ENCODE measurements around the gene NUB1.

Gene NUB1

DNA sequence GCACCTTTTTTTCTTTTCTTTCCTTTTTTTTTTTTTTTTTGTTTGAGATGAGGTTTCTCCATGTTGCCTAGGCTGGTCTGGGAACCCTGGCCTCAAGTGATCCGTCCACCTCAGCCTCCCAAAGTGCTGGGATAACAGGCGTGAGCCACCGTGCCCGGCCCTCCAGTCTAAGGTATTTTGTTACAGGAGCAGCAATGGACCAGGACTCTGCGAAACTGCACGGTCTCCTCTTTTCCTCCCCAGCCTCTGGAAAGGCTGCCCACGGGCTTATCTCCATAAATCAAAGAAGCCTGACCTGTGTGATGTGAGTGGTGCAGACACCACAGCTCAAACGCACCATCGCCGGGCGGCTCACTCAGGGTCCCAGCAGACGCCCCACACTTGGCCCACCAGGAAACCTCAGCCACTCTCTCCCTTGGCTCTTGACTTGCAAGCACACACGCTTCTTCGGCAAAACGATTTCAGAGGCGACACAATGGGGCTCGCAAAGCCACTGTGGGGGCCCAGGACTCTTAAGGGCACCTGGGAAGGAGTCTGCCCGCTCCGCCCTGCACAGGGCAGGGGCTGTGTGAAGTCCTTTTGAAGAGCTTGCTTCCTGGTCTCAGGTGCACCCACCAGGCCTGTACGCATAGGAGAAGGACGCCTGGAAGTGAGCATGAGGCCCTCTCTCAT is 47.6 kb downstream of the NUB1 start:
- no peak for DNase-seq (ENCODE audit: low spot score)

- no peak for DNase-seq (ENCODE audit: low spot score)
Measured at GRCh38 chr7:151389768-151390597, 48.4 kb downstream of the NUB1 start.

GRCh38 chr7:151390598-151391357 is 49.2 kb downstream of the NUB1 start:
- DNase-seq (ENCODE audit: low spot score) = no peak

DNA sequence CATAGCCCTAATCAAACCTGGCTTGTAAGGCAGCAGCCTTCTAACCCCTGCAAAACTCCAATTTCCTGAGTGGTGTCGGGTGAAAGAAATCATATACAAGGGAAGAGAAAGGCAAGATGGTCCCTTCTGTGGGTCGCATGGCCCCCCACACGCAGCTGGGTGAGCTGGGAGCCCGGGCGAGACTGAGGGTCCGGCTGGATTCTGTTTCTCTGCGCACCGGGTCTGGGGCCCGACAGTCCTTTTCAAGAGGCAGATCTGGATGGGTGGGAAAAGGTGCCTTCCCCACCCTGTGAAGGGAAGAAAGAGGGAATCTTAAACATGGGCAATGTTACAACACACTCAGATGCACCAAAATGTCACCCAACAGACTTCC is 49.7 kb downstream of the NUB1 start:
- no peak for DNase-seq (ENCODE audit: low spot score)

GRCh38 chr7:151392002-151392401 is 50.4 kb downstream of the NUB1 start:
- no peak for DNase-seq (ENCODE audit: low spot score)

GRCh38 chr7:151392426-151392825 is 50.8 kb downstream of the NUB1 start:
- no peak for DNase-seq (ENCODE audit: low spot score)

DNA sequence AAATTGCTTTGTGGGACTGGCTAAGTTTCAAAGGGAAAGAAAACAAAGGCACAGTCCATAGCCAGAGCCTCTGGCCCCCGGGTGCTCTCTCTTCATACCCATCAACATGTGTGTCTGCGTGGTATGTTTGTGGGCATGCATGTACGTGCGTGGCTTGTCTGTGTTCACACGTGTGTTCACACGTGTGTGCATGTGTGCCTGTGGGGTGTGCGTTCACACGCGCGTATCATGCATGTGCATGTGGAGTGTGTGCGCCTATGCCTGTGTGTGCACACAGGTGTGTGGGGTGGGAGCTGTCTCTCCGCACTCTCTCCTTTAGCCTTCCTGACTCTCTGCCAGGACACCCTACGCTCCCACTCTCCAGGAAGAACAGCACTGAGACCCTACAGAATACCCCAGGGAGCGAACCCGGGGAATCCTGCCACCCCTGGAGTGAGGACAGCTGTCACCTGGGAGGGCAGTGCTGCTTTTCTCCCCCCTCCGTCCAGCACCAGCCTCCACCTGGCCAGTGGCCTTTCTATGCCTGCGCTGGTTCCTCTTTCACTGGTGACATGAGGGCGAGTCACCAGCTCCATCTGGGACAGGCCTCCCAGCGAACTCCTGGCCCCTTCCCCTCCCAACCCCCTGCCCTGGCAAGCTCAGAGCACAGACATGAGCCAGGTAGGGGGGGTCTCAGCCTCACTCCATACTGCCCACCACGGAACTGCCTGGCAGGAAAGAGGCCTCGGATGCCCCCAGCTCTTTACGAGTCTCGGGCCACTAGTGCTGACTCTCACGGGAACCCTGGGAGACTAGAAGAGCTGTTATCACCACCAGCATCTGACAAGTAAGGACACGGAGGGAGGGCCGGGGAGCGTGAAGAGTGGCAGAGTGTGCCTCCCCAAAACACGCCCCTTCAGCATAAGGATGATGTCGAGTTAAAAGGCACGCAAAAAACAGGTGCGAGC is 51.7 kb downstream of the NUB1 start:
- DNase-seq (ENCODE audit: low spot score) = no peak

GRCh38 chr7:151394076-151395035 is 52.7 kb downstream of the NUB1 start:
- no peak for DNase-seq (ENCODE audit: low spot score)

DNA sequence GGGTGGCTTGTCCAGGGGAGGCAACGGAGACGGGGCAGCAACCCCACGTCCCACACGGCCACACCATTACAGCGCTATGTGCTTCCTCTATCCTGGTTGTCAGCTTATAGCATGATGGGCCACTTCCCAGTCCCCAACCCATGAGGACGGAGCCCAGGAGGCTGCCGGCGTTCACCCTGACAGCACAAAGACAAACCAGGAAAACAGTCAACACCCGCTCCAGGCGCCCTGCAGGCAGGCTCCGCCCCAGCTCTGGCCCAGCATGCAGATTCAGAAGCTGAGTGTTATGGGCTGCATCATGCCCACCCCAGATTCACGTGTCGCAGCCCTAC is 53.4 kb downstream of the NUB1 start:
- no peak for DNase-seq (ENCODE audit: low spot score)

DNA sequence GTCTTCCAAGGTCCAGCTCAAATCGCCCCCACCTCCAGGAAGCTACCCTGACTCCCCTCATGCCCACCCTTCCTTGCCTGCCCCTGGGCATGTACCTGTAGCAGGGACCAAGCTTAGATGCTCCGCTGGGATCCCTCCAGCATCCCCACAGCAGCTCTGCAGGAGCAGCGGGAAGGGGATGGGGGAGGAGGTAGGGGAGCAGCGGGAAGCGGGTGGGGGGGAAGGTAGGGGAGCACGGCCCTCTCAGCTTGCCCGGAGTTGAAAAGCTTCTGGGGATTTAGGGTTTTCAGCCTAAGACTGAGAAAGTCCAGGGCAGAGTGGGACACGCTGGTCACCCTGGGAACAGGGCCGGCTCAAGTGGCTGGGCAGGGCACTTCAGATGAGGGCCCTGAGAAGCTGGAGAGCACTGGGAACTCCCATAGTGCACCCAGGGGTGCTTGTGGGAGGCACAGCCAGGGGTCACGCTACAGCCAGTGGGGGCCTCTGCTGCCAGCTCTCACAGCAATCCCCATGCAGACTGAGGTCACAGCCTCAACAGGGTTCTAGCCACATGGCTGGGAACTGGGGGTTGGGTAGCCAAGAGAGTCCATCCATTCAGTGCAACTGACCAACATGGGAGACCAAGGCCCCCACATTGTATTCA is 54.8 kb downstream of the NUB1 start:
- DNase-seq (ENCODE audit: low spot score) = no peak

DNA sequence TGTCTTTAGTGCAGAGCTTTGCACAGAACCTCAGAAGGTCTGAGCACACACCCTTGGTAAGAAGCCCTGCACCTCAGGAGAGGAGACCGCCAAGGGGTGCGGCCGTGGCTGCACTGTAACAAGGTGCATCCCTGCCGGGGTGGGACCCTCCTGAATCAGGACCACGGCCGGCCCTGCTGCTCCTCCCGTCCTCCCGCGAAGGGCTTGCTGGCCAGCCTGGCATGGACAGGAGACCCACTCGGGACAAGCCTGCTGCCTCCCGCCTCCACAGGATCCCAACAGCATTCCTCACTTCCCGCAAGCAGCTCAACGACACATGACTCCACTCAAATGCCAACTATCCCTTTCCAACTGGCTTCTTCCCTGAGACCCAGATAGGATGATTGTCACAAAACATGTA is 55.4 kb downstream of the NUB1 start:
- DNase-seq (ENCODE audit: low spot score) = no peak

DNA sequence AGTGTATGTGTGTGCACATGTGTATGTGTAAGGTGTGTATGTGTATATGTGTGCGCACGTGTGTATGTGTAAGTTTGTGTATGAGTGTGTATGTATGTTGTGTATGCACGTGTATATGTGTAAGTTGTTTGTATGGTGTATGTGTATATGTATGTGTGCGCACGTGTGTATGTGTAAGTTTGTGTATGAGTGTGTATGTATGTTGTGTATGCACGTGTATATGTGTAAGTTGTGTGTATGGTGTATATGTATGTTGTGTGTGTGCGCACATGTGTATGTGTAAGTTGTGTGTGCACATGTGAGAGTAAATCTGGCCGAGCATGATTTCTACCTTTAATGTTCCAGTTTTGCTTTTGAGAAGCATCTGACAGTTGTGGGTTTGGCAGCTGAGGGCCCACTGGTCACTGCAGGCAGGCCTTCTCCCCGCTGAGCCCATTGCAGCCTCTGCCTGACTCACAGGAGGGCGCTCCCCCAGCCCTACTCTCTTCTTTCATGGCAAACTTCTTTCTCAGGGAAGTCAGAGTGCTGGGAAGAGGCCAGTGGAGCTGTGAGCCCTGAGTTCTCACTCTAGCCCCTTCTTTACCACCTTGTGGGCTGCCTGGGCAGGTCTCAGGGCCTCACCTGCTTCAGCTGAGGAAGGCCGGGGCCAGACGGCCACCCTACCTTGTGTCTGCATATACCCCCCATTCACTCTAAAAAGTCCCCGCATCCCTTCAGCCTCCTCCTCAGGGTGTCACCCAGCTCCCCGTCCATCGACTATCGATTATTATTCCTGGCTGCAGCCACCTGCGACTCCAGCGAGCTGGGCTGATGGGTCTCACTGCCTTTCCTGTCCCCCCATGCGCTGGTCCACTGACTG is 57.1 kb downstream of the NUB1 start:
- no peak for DNase-seq (ENCODE audit: low spot score)

DNA sequence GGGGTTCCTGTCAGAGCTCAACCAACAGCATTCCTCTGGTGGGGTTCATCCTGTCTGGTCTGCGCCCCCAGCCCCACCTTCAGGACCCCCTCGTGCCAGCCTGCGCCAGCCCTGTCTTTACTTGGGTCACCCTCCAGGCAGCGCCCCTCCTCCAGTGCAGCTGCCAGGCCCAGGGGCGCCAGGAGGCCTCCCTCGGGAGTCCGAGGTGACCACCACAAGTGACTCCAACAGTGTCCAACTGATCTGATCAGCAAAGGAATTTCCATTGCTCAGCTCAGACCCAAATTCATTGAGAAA is 57.6 kb downstream of the NUB1 start:
- DNase-seq (ENCODE audit: low spot score) = no peak

GRCh38 chr7:151399906-151400305 is 58.3 kb downstream of the NUB1 start:
- DNase-seq (ENCODE audit: low spot score) = no peak

GRCh38 chr7:151400626-151401315 is 59.2 kb downstream of the NUB1 start:
- no peak for DNase-seq (ENCODE audit: low spot score)

GRCh38 chr7:151402029-151402835 is 60.6 kb downstream of the NUB1 start:
- no peak for DNase-seq (ENCODE audit: low spot score)

GRCh38 chr7:151403764-151404163 is 62.2 kb downstream of the NUB1 start:
- no peak for DNase-seq (ENCODE audit: low spot score)

All from D341Med (cell line).